ENCODE measurements around the gene MOB1A.

- TF ChIP-seq CTCF (conservative IDR thresholded peaks at IDR 0.05; ENCODE audit: low read length) = no peak
- no peak for TF ChIP-seq EZH2phosphoT487 (IDR thresholded peaks at IDR 0.05; ENCODE audit: borderline replicate concordance, low read depth, low read length)
Measured at GRCh38 chr2:74199871-74200305, 21.2 kb upstream of the MOB1A start.

Measured in OCI-LY7 (cell line).